Measurements from ENCODE around the gene GABPA. TPM values are rescaled to one million over a fixed set of nuclear protein-coding genes. Genes with fewer than 3 reads are reported as not detected.

The GABPA gene
- polyA plus RNA-seq, 1 of the 3 experiments (the other 2 are of a cell fraction) = 6.2 TPM

DNA sequence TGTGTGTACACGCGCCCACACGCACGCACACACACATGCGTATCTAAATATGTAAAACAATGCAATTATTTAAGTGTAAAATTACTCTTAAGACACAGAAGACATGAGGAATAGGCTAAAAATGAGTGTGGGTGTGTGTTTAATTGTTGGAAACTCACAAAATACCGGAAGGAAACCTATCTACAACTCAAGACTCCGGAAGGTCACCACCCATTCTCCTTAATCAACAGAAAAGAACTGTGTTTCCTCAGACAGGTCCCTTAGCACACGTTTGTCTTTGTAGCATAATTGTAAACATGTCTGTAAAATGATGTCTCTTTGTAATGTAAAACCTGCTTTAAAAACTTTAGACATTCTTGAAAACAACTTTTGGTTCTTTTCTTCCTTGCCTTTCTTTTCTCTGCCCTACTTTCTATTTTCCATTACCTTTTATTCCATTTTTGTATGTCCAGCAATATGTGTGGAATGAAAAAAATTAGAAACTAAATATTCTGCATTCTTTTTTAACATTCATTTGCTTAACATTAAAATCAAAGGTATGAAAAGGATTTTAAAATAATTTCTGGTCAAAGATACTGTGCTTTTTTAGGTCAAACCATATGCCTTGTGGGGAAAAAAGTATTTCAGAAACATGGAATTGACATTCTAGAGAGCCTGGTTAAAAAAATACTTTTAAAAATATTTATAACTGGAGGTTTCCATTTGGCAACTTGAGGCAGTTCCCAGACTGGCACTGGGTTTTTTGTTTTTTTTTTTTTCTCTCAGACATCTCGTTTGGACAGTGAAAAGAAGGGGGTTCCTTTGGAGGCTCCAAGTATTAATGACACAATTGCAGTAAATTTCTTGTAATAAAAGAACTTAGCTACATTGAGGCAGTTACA is 46.3 kb upstream of the GABPA start:
- TF ChIP-seq EZH2phosphoT487 (IDR thresholded peaks at IDR 0.05; ENCODE audit: borderline replicate concordance, low read depth) = no peak
- TF ChIP-seq ELF1 (IDR thresholded peaks at IDR 0.05) = no peak
- TF ChIP-seq SMC3 (IDR thresholded peaks at IDR 0.05; ENCODE audit: low read depth, low read length) = no peak
- no peak for TF ChIP-seq SIN3A (IDR thresholded peaks at IDR 0.05; ENCODE audit: borderline replicate concordance, low read depth, low read length)
- no peak for TF ChIP-seq RCOR1 (IDR thresholded peaks at IDR 0.05; ENCODE audit: low read length)
- no peak for TF ChIP-seq TEAD4 (IDR thresholded peaks at IDR 0.05; ENCODE audit: borderline replicate concordance, insufficient read depth)
- TF ChIP-seq, protein P1, sequence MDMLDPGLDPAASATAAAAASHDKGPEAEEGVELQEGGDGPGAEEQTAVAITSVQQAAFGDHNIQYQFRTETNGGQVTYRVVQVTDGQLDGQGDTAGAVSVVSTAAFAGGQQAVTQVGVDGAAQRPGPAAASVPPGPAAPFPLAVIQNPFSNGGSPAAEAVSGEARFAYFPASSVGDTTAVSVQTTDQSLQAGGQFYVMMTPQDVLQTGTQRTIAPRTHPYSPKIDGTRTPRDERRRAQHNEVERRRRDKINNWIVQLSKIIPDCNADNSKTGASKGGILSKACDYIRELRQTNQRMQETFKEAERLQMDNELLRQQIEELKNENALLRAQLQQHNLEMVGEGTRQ (IDR thresholded peaks at IDR 0.05; ENCODE audit: borderline replicate concordance, low read depth, low read length) = no peak
- no peak for TF ChIP-seq NFIC (IDR thresholded peaks at IDR 0.05; ENCODE audit: borderline replicate concordance)
- no peak overlapping the region; the same call in 1 of the 2 replicates for H3K4me2 ChIP-seq

DNA sequence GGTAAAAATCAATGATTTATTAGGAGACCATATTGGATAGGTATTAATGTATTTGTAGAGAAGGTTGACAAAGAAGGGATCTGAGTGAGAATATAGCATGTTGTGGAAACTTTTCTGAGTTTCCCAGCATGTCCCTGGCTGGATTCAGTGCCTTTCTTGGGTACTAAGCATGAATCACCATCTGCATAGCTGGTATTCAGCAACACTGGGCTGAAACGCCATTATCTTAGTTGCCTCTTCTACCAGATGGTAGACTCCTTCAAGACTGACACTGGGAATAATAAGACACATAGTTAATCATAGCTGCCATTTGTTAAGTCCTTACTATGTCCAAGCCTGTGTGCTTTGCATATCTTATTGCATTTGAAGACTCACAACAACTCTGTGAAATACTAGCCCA is 45.5 kb upstream of the GABPA start:
- peaks cover 4% of the 10 kb centered on the region for H3F3A ChIP-seq (replicated peaks; ENCODE audit: insufficient read depth)
- WGBS (ENCODE audit: low lambda C conversion rate) = 56% methylated on average over 1 of the region's 1 CpG
- no peak overlapping the region; the same call in 1 of the 2 replicates for H3K4me2 ChIP-seq
- H3K27me3 ChIP-seq (ENCODE audit: insufficient read depth) = no peaks in the 10 kb centered on the region
- H3K36me3 ChIP-seq (replicated peaks in 1 of 2; ENCODE audit: control insufficient read depth in 1 of 2, insufficient read depth in 2 of 2, low read length in 1 of 2) = peaks cover 0 to 3% of the 10 kb centered on the region in 2 experiments
- no peak overlapping the region for H3K4me3 ChIP-seq (ENCODE audit: low read depth in 2 of 2, low read length in 1 of 2)
- no peak overlapping the region for H3K9ac ChIP-seq
- no peaks in the 10 kb centered on the region for H4K20me1 ChIP-seq (ENCODE audit: insufficient read depth)
- ChIA-PET CTCF (no interaction called here), POLR2A (no interaction called here)
- TF ChIP-seq NFIC (IDR thresholded peaks at IDR 0.05; ENCODE audit: borderline replicate concordance) (no peak), EP300 (IDR thresholded peaks at IDR 0.05; ENCODE audit: borderline replicate concordance in 1 of 2, low read depth in 1 of 2, low read length in 1 of 2) (no peak), RFX5 (IDR thresholded peaks at IDR 0.05; ENCODE audit: low read length) (no peak), TEAD4 (IDR thresholded peaks at IDR 0.05; ENCODE audit: borderline replicate concordance, insufficient read depth) (no peak), GATA2 (CRISPR knock-in tag; IDR thresholded peaks at IDR 0.05) (no peak), TCF12 (IDR thresholded peaks at IDR 0.05) (no peak), ELF1 (IDR thresholded peaks at IDR 0.05) (no peak), CHD2 (IDR thresholded peaks at IDR 0.05; ENCODE audit: low read length, partially characterized antibody) (no peak), GABPA (IDR thresholded peaks at IDR 0.05; ENCODE audit: low read depth) (no peak), YY1 (IDR thresholded peaks at IDR 0.05; ENCODE audit: low read depth) (no peak), FOSL2 (IDR thresholded peaks at IDR 0.05; ENCODE audit: borderline replicate concordance, low read depth) (no peak), RCOR1 (IDR thresholded peaks at IDR 0.05; ENCODE audit: low read length) (no peak), TAF1 (IDR thresholded peaks at IDR 0.05; ENCODE audit: borderline replicate concordance, low read depth, low read length) (no peak), NRF1 (IDR thresholded peaks at IDR 0.05; ENCODE audit: low read depth, low read length) (no peak), SIN3A (IDR thresholded peaks at IDR 0.05; ENCODE audit: borderline replicate concordance, low read depth, low read length) (no peak)
- TF ChIP-seq, protein P2, sequence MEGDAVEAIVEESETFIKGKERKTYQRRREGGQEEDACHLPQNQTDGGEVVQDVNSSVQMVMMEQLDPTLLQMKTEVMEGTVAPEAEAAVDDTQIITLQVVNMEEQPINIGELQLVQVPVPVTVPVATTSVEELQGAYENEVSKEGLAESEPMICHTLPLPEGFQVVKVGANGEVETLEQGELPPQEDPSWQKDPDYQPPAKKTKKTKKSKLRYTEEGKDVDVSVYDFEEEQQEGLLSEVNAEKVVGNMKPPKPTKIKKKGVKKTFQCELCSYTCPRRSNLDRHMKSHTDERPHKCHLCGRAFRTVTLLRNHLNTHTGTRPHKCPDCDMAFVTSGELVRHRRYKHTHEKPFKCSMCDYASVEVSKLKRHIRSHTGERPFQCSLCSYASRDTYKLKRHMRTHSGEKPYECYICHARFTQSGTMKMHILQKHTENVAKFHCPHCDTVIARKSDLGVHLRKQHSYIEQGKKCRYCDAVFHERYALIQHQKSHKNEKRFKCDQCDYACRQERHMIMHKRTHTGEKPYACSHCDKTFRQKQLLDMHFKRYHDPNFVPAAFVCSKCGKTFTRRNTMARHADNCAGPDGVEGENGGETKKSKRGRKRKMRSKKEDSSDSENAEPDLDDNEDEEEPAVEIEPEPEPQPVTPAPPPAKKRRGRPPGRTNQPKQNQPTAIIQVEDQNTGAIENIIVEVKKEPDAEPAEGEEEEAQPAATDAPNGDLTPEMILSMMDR (IDR thresholded peaks at IDR 0.05) = no peak
- TF ChIP-seq, protein P3, sequence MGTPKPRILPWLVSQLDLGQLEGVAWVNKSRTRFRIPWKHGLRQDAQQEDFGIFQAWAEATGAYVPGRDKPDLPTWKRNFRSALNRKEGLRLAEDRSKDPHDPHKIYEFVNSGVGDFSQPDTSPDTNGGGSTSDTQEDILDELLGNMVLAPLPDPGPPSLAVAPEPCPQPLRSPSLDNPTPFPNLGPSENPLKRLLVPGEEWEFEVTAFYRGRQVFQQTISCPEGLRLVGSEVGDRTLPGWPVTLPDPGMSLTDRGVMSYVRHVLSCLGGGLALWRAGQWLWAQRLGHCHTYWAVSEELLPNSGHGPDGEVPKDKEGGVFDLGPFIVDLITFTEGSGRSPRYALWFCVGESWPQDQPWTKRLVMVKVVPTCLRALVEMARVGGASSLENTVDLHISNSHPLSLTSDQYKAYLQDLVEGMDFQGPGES (IDR thresholded peaks at IDR 0.05; ENCODE audit: low read depth, low read length) = no peak
- TF ChIP-seq, protein P4, sequence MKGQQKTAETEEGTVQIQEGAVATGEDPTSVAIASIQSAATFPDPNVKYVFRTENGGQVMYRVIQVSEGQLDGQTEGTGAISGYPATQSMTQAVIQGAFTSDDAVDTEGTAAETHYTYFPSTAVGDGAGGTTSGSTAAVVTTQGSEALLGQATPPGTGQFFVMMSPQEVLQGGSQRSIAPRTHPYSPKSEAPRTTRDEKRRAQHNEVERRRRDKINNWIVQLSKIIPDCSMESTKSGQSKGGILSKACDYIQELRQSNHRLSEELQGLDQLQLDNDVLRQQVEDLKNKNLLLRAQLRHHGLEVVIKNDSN (IDR thresholded peaks at IDR 0.05; ENCODE audit: borderline replicate concordance, low read depth) = no peak
- no peak for DNase-seq
- H3K4me1 ChIP-seq (ENCODE audit: control insufficient read depth in 1 of 2, insufficient read depth in 2 of 2, low read depth in 1 of 2, low read length in 1 of 2) = peaks cover 0 to 2% of the 10 kb centered on the region in 2 experiments; a peak in 1 of 4 replicates
- no peak overlapping the region for H3K27ac ChIP-seq (ENCODE audit: low read depth in 2 of 2, low read length in 1 of 2)
- H3K9me2 ChIP-seq = no peaks in the 10 kb centered on the region
- H2AFZ ChIP-seq (ENCODE audit: low read depth) = no peak overlapping the region
- H3K79me2 ChIP-seq (ENCODE audit: insufficient read depth) = no peaks in the 10 kb centered on the region
- H3K9me3 ChIP-seq = no peaks in the 10 kb centered on the region

More for the DNA sequence above, 46.3 kb upstream of the GABPA start:
- CTCF ChIA-PET = interaction anchor here (1.2 kb wide), 1 partner anchor 20 kb away, joined by 4 read pairs; no protein-coding TSS in a partner anchor
- Histone ChIP-seq H3K27ac (ENCODE audit: low read depth in 2 of 2, low read length in 1 of 2) (no peak overlapping the region; a peak in 1 of 4 replicates), H3K4me1 (ENCODE audit: control insufficient read depth in 1 of 2, insufficient read depth in 2 of 2, low read depth in 1 of 2, low read length in 1 of 2) (peaks cover 0 to 2% of the 10 kb centered on the region in 2 experiments; a peak in 1 of 4 replicates), H2AFZ (ENCODE audit: low read depth) (no peak overlapping the region), H3K27me3 (ENCODE audit: insufficient read depth) (no peaks in the 10 kb centered on the region), H3K4me3 (ENCODE audit: low read depth in 2 of 2, low read length in 1 of 2) (no peak overlapping the region), H3K36me3 (replicated peaks in 1 of 2; ENCODE audit: control insufficient read depth in 1 of 2, insufficient read depth in 2 of 2, low read length in 1 of 2) (no peaks in the 10 kb centered on the region), H3F3A (replicated peaks; ENCODE audit: insufficient read depth) (peaks cover 4% of the 10 kb centered on the region), H4K20me1 (ENCODE audit: insufficient read depth) (no peaks in the 10 kb centered on the region), H3K79me2 (ENCODE audit: insufficient read depth) (no peaks in the 10 kb centered on the region), H3K9me3 (no peaks in the 10 kb centered on the region), H3K9ac (no peak overlapping the region), H3K9me2 (no peaks in the 10 kb centered on the region)
- WGBS (ENCODE audit: low lambda C conversion rate) = 85% methylated on average over 9 of the region's 9 CpGs
- no peak for DNase-seq
- POLR2A ChIA-PET = no interaction called here

All from SK-N-SH (cell line).